Activated CD8-positive, alpha-beta memory T cell treated with anti-CD3 and anti-CD28 coated beads for 4 hours (primary cell): Measurements from ENCODE around the gene COL4A3.

ENCODE experiments used
- DNase-seq, 2 donors: peaks; one replicate each; pipeline ENCODE4 v3.0.0-alpha.2; 2020; ENCODE audit warnings: low read depth in 2 of 2

COL4A3 gene

DNA sequence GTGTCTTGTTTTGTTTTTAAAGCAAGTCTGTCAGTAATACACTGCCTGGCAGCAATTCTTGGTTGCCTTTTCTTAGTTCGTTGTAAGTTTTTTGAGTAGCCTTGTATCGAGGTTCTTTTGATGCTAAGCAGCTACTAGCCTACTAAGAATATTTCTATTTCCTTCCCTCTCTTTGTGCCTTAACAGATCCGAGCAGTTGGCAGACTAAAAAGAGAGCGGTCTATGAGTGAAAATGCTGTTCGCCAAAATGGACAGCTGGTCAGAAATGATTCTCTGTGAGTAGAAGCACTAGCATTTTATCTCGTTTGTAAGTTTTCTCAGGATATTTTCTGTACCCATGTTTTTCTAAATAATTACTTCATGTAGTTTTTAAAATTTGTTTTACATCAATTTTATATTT lies 175.7 kb downstream of the COL4A3 start:
- no peak for DNase-seq

DNA sequence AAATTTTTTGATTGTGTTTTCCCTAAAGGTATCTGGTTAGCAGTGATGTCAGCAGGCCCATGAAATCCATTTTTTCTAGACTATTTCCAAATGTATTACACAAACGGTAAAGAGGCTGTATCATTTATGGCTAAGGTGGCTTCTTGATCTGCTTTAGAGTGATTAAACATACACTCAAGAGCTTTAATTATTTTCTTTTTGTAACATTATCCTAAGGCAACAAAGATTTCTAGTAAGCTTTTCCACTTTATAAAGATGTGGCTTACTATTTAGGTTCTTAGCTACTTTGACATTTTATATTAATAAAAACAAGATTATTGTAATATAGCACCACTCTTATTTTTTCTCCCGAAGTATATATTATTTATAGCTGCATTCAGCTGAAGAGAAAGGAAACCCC lies 177.1 kb downstream of the COL4A3 start:
- DNase-seq = no peak

DNA sequence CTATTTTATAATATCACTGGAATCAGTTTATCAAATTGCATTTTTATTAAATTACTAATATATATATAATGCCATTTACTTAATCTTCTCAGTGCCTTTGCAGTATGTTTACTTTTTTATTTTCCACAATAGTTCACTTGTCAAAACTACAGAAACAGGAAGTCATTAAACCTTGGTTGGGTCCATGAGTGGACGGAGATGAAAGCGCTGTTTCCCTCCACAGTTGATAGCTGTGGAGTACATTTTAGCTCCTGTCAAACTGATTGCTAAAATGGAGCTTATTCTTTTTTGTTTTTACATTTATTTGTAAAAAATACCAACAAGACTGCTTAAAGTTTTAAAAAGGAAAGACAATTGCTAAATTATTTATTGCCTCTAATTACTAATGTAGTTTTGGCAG lies 179.8 kb downstream of the COL4A3 start:
- no peak for DNase-seq

DNA sequence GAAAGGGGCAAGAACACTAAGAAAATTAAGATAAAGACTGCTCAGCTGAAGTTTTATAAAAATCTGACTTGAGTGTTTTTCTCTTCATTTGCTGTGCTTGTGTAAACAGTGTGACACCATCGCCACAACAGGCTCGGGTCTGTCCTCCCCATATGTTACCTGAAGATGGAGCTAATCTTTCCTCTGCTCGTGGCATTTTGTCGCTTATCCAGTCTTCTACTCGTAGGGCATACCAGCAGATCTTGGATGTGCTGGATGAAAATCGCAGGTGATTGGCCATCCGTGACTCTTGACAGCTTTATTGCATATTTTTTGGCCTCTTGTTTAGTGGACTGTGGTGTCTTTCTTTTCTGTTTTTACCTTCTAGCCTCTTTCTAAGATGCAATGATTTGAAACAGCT lies 182.7 kb downstream of the COL4A3 start:
- DNase-seq = no peak

DNA sequence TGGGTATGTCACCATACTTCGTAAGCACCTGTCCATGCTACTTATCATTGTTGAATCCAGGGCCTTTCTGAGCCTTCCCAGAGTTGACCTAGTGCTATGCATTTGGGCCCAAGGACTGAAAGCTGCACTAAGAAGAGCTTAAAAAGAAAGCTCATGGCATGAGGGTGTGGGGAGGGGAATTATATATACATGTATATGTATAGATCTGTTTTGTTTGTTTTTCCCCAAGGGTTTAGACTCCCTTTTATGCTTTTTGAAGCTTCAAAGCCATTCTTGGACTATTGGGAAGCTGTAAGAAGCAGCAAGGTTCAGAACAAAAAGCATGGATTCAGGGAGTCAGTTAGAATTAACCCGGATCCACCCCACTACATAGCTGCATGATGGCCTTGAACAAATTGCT lies 183.9 kb downstream of the COL4A3 start:
- no peak for DNase-seq

GRCh38 chr2:227349989-227350612 lies 185.7 kb downstream of the COL4A3 start:
- DNase-seq = no peak

GRCh38 chr2:227351639-227352038 lies 187.2 kb downstream of the COL4A3 start:
- no peak for DNase-seq

DNA sequence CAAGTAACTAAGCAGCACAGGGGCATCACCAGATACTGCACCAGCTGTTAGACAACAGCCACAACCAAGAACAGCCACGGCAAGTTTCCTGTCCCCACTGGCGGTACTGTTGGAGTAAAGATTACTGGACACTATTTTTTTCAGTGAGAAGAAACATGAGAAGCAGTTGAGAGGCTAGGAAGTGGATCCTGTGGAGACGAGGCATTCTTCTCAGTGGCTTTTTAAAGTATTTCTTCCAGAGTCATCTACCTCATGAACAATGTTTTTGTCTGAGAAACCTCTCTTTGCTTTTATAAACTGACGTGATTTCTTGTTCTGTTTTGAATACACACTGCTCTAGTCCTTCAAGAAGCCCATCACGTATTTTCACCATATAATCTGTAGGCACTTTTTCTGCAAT lies 195.9 kb downstream of the COL4A3 start:
- no peak for DNase-seq

DNA sequence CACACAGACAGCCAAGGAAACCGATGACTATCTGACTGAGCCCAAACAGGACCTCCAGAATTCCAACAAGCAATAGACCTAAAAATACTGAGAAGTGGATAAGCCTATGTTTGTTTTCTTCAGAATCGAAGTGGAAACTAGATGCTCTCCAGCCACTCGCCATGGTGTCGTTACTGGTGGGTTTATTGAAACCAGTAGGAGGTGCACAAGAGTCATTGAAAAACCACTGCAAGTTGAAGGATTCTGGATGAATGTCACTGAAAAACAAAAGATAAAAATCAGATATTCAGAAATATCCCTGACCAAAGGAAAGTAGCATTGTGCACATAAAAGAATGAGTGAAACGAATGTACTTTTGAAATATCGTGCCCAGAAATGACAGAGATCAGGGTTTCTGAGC lies 199.3 kb downstream of the COL4A3 start:
- no peak for DNase-seq
